ENCODE measurements around the gene CDKN1A.

The CDKN1A gene

GRCh38 chr6:36678488-36679042 is at the start of gene CDKN1A:
Gene CDKN1A, plus strand, starts transcription at chr6:36678714. Its CDS starts 5,388 bp downstream, at chr6:36684102.
- Histone ChIP-seq H3K9me3 (ENCODE audit: control insufficient read depth in 1 of 2, low read length in 2 of 2) (no peaks in the 10 kb centered on the region), H3K27ac (ENCODE audit: low read length) (peak within 1 kb of the TSS; percentile 97), H3K36me3 (ENCODE audit: control insufficient read depth in 1 of 2, insufficient read depth in 2 of 2, low read length in 2 of 2) (peaks cover 12 to 17% of the 10 kb centered on the region in 2 donors), H3K27me3 (ENCODE audit: low read depth, low read length) (no peaks in the 10 kb centered on the region), H3K4me3 (ENCODE audit: low read depth in 1 of 2, low read length in 2 of 2) (peak within 1 kb of the TSS; percentile 85 to 90), H3K4me1 (ENCODE audit: control insufficient read depth in 1 of 2, insufficient read depth in 2 of 2, low read length in 2 of 2) (peaks cover 30 to 41% of the 10 kb centered on the region in 2 donors)

- Histone ChIP-seq H3K4me1 (ENCODE audit: control insufficient read depth in 1 of 2, insufficient read depth in 2 of 2, low read length in 2 of 2) (peaks cover 4 to 18% of the 10 kb centered on the region in 2 donors), H3K27me3 (ENCODE audit: low read depth, low read length) (no peaks in the 10 kb centered on the region), H3K4me3 (ENCODE audit: low read depth in 1 of 2, low read length in 2 of 2) (no peak overlapping the region), H3K9me3 (ENCODE audit: control insufficient read depth in 1 of 2, low read length in 2 of 2) (no peaks in the 10 kb centered on the region), H3K27ac (ENCODE audit: low read length) (no peak overlapping the region), H3K36me3 (ENCODE audit: control insufficient read depth in 1 of 2, insufficient read depth in 2 of 2, low read length in 2 of 2) (no peaks in the 10 kb centered on the region)
These were observed 48.7 kb upstream of the CDKN1A start for GRCh38 chr6:36629784-36630183.

- no peak overlapping the region for H3K27ac ChIP-seq (ENCODE audit: low read length)
- no peaks in the 10 kb centered on the region for H3K9me3 ChIP-seq (ENCODE audit: control insufficient read depth in 1 of 2, low read length in 2 of 2)
- no peaks in the 10 kb centered on the region for H3K36me3 ChIP-seq (ENCODE audit: control insufficient read depth in 1 of 2, insufficient read depth in 2 of 2, low read length in 2 of 2)
- H3K4me3 ChIP-seq (ENCODE audit: low read depth in 1 of 2, low read length in 2 of 2), result no peak overlapping the region
- H3K27me3 ChIP-seq (ENCODE audit: low read depth, low read length), result no peaks in the 10 kb centered on the region
- peaks cover 0 to 10% of the 10 kb centered on the region in 2 donors for H3K4me1 ChIP-seq (ENCODE audit: control insufficient read depth in 1 of 2, insufficient read depth in 2 of 2, low read length in 2 of 2)
These were observed 47.0 kb upstream of the CDKN1A start for GRCh38 chr6:36631326-36632011.

- Histone ChIP-seq H3K9me3 (ENCODE audit: control insufficient read depth in 1 of 2, low read length in 2 of 2) (no peaks in the 10 kb centered on the region), H3K4me3 (ENCODE audit: low read depth in 1 of 2, low read length in 2 of 2) (no peak overlapping the region), H3K27ac (ENCODE audit: low read length) (no peak overlapping the region), H3K36me3 (ENCODE audit: control insufficient read depth in 1 of 2, insufficient read depth in 2 of 2, low read length in 2 of 2) (no peaks in the 10 kb centered on the region), H3K4me1 (ENCODE audit: control insufficient read depth in 1 of 2, insufficient read depth in 2 of 2, low read length in 2 of 2) (no peaks in the 10 kb centered on the region), H3K27me3 (ENCODE audit: low read depth, low read length) (no peaks in the 10 kb centered on the region)
These were observed 45.1 kb upstream of the CDKN1A start for GRCh38 chr6:36633370-36633769.

- Histone ChIP-seq H3K36me3 (ENCODE audit: control insufficient read depth in 1 of 2, insufficient read depth in 2 of 2, low read length in 2 of 2) (no peaks in the 10 kb centered on the region), H3K4me1 (ENCODE audit: control insufficient read depth in 1 of 2, insufficient read depth in 2 of 2, low read length in 2 of 2) (no peaks in the 10 kb centered on the region), H3K27me3 (ENCODE audit: low read depth, low read length) (no peaks in the 10 kb centered on the region), H3K27ac (ENCODE audit: low read length) (no peak overlapping the region), H3K9me3 (ENCODE audit: control insufficient read depth in 1 of 2, low read length in 2 of 2) (no peaks in the 10 kb centered on the region), H3K4me3 (ENCODE audit: low read depth in 1 of 2, low read length in 2 of 2) (no peak overlapping the region)
These were observed 44.6 kb upstream of the CDKN1A start for GRCh38 chr6:36633915-36634314.

- Histone ChIP-seq H3K4me1 (ENCODE audit: control insufficient read depth in 1 of 2, insufficient read depth in 2 of 2, low read length in 2 of 2) (no peaks in the 10 kb centered on the region), H3K9me3 (ENCODE audit: control insufficient read depth in 1 of 2, low read length in 2 of 2) (no peaks in the 10 kb centered on the region), H3K27ac (ENCODE audit: low read length) (no peak overlapping the region), H3K27me3 (ENCODE audit: low read depth, low read length) (no peaks in the 10 kb centered on the region), H3K36me3 (ENCODE audit: control insufficient read depth in 1 of 2, insufficient read depth in 2 of 2, low read length in 2 of 2) (no peaks in the 10 kb centered on the region), H3K4me3 (ENCODE audit: low read depth in 1 of 2, low read length in 2 of 2) (no peak overlapping the region)
These were observed 44.0 kb upstream of the CDKN1A start for GRCh38 chr6:36634317-36635108.

- Histone ChIP-seq H3K27me3 (ENCODE audit: low read depth, low read length) (no peaks in the 10 kb centered on the region), H3K4me3 (ENCODE audit: low read depth in 1 of 2, low read length in 2 of 2) (no peak overlapping the region), H3K27ac (ENCODE audit: low read length) (no peak overlapping the region), H3K9me3 (ENCODE audit: control insufficient read depth in 1 of 2, low read length in 2 of 2) (no peaks in the 10 kb centered on the region), H3K36me3 (ENCODE audit: control insufficient read depth in 1 of 2, insufficient read depth in 2 of 2, low read length in 2 of 2) (no peaks in the 10 kb centered on the region), H3K4me1 (ENCODE audit: control insufficient read depth in 1 of 2, insufficient read depth in 2 of 2, low read length in 2 of 2) (no peaks in the 10 kb centered on the region)
These were observed 42.2 kb upstream of the CDKN1A start for GRCh38 chr6:36636283-36636682.

- Histone ChIP-seq H3K4me1 (ENCODE audit: control insufficient read depth in 1 of 2, insufficient read depth in 2 of 2, low read length in 2 of 2) (no peaks in the 10 kb centered on the region), H3K36me3 (ENCODE audit: control insufficient read depth in 1 of 2, insufficient read depth in 2 of 2, low read length in 2 of 2) (no peaks in the 10 kb centered on the region), H3K27me3 (ENCODE audit: low read depth, low read length) (no peaks in the 10 kb centered on the region), H3K4me3 (ENCODE audit: low read depth in 1 of 2, low read length in 2 of 2) (no peak overlapping the region), H3K9me3 (ENCODE audit: control insufficient read depth in 1 of 2, low read length in 2 of 2) (no peaks in the 10 kb centered on the region), H3K27ac (ENCODE audit: low read length) (no peak overlapping the region)
These were observed 41.7 kb upstream of the CDKN1A start for GRCh38 chr6:36636687-36637418.

GRCh38 chr6:36638579-36638978 is 39.9 kb upstream of the CDKN1A start:
- no peaks in the 10 kb centered on the region for H3K36me3 ChIP-seq (ENCODE audit: control insufficient read depth in 1 of 2, insufficient read depth in 2 of 2, low read length in 2 of 2)
- H3K9me3 ChIP-seq (ENCODE audit: control insufficient read depth in 1 of 2, low read length in 2 of 2), result no peaks in the 10 kb centered on the region
- H3K27ac ChIP-seq (ENCODE audit: low read length), result no peak overlapping the region
- no peak overlapping the region for H3K4me3 ChIP-seq (ENCODE audit: low read depth in 1 of 2, low read length in 2 of 2)
- peaks cover 5 to 9% of the 10 kb centered on the region in 2 donors for H3K4me1 ChIP-seq (ENCODE audit: control insufficient read depth in 1 of 2, insufficient read depth in 2 of 2, low read length in 2 of 2)
- no peaks in the 10 kb centered on the region for H3K27me3 ChIP-seq (ENCODE audit: low read depth, low read length)

- no peaks in the 10 kb centered on the region for H3K36me3 ChIP-seq (ENCODE audit: control insufficient read depth in 1 of 2, insufficient read depth in 2 of 2, low read length in 2 of 2)
- H3K27me3 ChIP-seq (ENCODE audit: low read depth, low read length), result no peaks in the 10 kb centered on the region
- H3K4me3 ChIP-seq (ENCODE audit: low read depth in 1 of 2, low read length in 2 of 2), result no peak overlapping the region
- peaks cover 6 to 14% of the 10 kb centered on the region in 2 donors for H3K4me1 ChIP-seq (ENCODE audit: control insufficient read depth in 1 of 2, insufficient read depth in 2 of 2, low read length in 2 of 2)
- no peak overlapping the region for H3K27ac ChIP-seq (ENCODE audit: low read length)
- no peaks in the 10 kb centered on the region for H3K9me3 ChIP-seq (ENCODE audit: control insufficient read depth in 1 of 2, low read length in 2 of 2)
These were observed 39.2 kb upstream of the CDKN1A start for GRCh38 chr6:36639171-36639808.

Data from muscle layer of duodenum (tissue), 2 donors.